ENCODE data around the gene DLX4. TPM values are rescaled to one million over a fixed set of nuclear protein-coding genes. Genes with fewer than 3 reads are reported as not detected.

DLX4 gene
- total and polyA plus RNA-seq, 7 experiments from 2014 or later = 0.34 to 1.6 (median 0.74) TPM; not detected in 2

GRCh38 chr17:49987290-49987585 is 18.2 kb downstream of the DLX4 start:
- Mint-ChIP-seq H3K4me3 (no peak overlapping the region), H3K4me1 (peaks cover 0 to 4% (median 0%) of the 10 kb centered on the region in 7 donors), H3K27me3 (peaks cover 39 to 73% (median 53%) of the 10 kb centered on the region in 5 donors), H3K9me3 (no peaks in the 10 kb centered on the region), H3K27ac (no peak overlapping the region), H3K36me3 (no peaks in the 10 kb centered on the region)
- Histone ChIP-seq H3K4me1 (ENCODE audit: control insufficient read depth in 2 of 2, insufficient read depth in 2 of 2, low read length in 2 of 2) (no peaks in the 10 kb centered on the region), H3K9me3 (ENCODE audit: control insufficient read depth in 2 of 3, low read length in 3 of 3) (no peaks in the 10 kb centered on the region), H3K4me3 (ENCODE audit: low read length) (no peak overlapping the region), H3K27me3 (ENCODE audit: control insufficient read depth in 2 of 2, insufficient read depth in 2 of 2, low read length in 2 of 2) (peaks cover 5 to 8% of the 10 kb centered on the region in 2 donors), H3K36me3 (ENCODE audit: control insufficient read depth in 2 of 3, insufficient read depth in 3 of 3, low read length in 3 of 3) (no peaks in the 10 kb centered on the region), H3K27ac (ENCODE audit: low read depth, low read length) (no peak overlapping the region)
- DNase-seq (no peak), ATAC-seq (no peak)
- ChIA-PET POLR2A (interaction anchor here (1.2 kb wide), 1 partner anchor 10 kb away, joined by 4 read pairs; no protein-coding TSS in a partner anchor), CTCF (interaction anchor here (3.3 kb wide), 1 partner anchor 10 kb away, joined by 14 read pairs; no protein-coding TSS in a partner anchor)
- intact Hi-C loops (cut with micrococcal nuclease) = no loop called here

DNA sequence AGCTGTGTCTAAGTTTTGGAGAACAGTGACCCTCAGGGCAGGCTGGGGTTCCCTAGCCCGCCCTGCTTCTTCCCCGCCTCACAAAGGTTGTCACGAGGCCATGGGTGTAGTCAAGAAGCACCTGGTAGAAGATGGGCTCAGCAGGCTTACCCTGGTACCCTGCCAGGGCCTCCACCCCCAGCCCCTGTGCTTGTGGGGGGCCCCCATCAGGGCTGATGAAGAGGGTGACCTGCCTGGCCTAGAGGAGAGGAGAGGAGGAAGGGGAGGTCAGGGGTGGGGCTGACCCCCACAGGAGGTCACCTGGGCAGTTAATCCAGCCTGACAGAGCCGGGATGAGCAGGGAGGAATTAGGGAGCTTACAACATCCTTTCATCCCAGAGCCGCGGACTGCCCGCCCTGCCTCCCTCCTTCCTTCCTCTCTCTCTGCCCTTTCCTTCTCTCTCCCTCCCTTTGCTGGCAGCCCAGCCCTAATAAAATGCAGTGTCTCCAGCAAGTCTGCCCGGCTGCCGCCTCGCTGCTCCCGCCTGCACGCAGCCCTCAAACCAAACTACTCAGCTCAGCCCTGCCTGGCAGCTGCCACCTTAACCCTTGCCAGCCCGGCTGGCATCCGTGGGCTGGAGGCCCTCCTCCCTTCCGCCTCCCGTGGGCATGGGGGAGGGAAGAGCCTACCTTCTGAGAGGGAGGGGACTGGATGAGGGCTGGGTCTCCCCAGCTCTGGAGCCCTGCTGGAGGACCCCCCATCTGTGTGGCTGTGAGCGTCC is 18.9 kb downstream of the DLX4 start:
- H3K36me3 Mint-ChIP-seq = no peaks in the 10 kb centered on the region
- ATAC-seq (no peak), DNase-seq (no peak)
- intact Hi-C loops (cut with micrococcal nuclease) = no loop called here
- Histone ChIP-seq H3K27me3 (ENCODE audit: control insufficient read depth in 2 of 2, insufficient read depth in 2 of 2, low read length in 2 of 2) (peaks cover 5 to 9% of the 10 kb centered on the region in 2 donors), H3K4me1 (ENCODE audit: control insufficient read depth in 2 of 2, insufficient read depth in 2 of 2, low read length in 2 of 2) (no peaks in the 10 kb centered on the region), H3K27ac (ENCODE audit: low read depth, low read length) (no peak overlapping the region), H3K36me3 (ENCODE audit: control insufficient read depth in 2 of 3, insufficient read depth in 3 of 3, low read length in 3 of 3) (no peaks in the 10 kb centered on the region), H3K9me3 (ENCODE audit: control insufficient read depth in 2 of 3, low read length in 3 of 3) (no peaks in the 10 kb centered on the region), H3K4me3 (ENCODE audit: low read length) (no peak overlapping the region)
- H3K27ac Mint-ChIP-seq = no peak overlapping the region
- POLR2A ChIA-PET = interaction anchor here (1.2 kb wide), 1 partner anchor 11 kb away, joined by 4 read pairs; no protein-coding TSS in a partner anchor
- no peak overlapping the region for H3K4me3 Mint-ChIP-seq
- CTCF ChIA-PET = interaction anchor here (0.9 to 3.3 kb wide), 2 partner anchors 10 to 173 kb away, joined by 3 to 14 read pairs; no protein-coding TSS in a partner anchor
- H3K9me3 Mint-ChIP-seq = no peaks in the 10 kb centered on the region
- H3K4me1 Mint-ChIP-seq = peaks cover 0 to 4% (median 1%) of the 10 kb centered on the region in 7 donors
- peaks cover 42 to 75% (median 55%) of the 10 kb centered on the region in 5 donors for H3K27me3 Mint-ChIP-seq

GRCh38 chr17:49989518-49989880 is 20.5 kb downstream of the DLX4 start:
- peaks cover 0 to 2% (median 0%) of the 10 kb centered on the region in 3 experiments for H3K9me3 ChIP-seq (ENCODE audit: control insufficient read depth in 2 of 3, low read length in 3 of 3)
- ATAC-seq (no peak), DNase-seq (no peak)
- Mint-ChIP-seq H3K27me3 (peaks cover 53 to 79% (median 59%) of the 10 kb centered on the region in 5 donors), H3K9me3 (peaks cover 0 to 3% (median 0%) of the 10 kb centered on the region in 11 donors), H3K36me3 (peaks cover 0 to 4% (median 0%) of the 10 kb centered on the region in 5 donors), H3K4me3 (no peak overlapping the region), H3K4me1 (peaks cover 7 to 13% (median 11%) of the 10 kb centered on the region in 7 donors), H3K27ac (no peak overlapping the region)
- peaks cover 2 to 11% of the 10 kb centered on the region in 2 donors for H3K4me1 ChIP-seq (ENCODE audit: control insufficient read depth in 2 of 2, insufficient read depth in 2 of 2, low read length in 2 of 2)
- intact Hi-C loops (cut with micrococcal nuclease) = no loop called here
- H3K27ac ChIP-seq (ENCODE audit: low read depth, low read length) = no peak overlapping the region
- ChIA-PET POLR2A (interaction anchor here (1.4 kb wide), 1 partner anchor 17 kb away, joined by 3 read pairs; no protein-coding TSS in a partner anchor), CTCF (interaction anchor here (0.7 to 3.3 kb wide), 3 partner anchors 8 to 108 kb away, joined by 3 to 14 read pairs (median 4); no protein-coding TSS in a partner anchor)
- no peaks in the 10 kb centered on the region for H3K36me3 ChIP-seq (ENCODE audit: control insufficient read depth in 2 of 3, insufficient read depth in 3 of 3, low read length in 3 of 3)
- H3K27me3 ChIP-seq (ENCODE audit: control insufficient read depth in 2 of 2, insufficient read depth in 2 of 2, low read length in 2 of 2) = peaks cover 18 to 19% of the 10 kb centered on the region in 2 donors
- H3K4me3 ChIP-seq (ENCODE audit: low read length) = no peak overlapping the region

GRCh38 chr17:49990331-49990730 is 21.3 kb downstream of the DLX4 start:
- no peak overlapping the region for H3K27ac ChIP-seq (ENCODE audit: low read depth, low read length)
- H3K4me3 ChIP-seq (ENCODE audit: low read length) = no peak overlapping the region
- peaks cover 8 to 19% of the 10 kb centered on the region in 2 donors for H3K4me1 ChIP-seq (ENCODE audit: control insufficient read depth in 2 of 2, insufficient read depth in 2 of 2, low read length in 2 of 2)
- Mint-ChIP-seq H3K36me3 (peaks cover 0 to 4% (median 0%) of the 10 kb centered on the region in 5 donors), H3K27me3 (peaks cover 57 to 81% (median 61%) of the 10 kb centered on the region in 5 donors), H3K9me3 (peaks cover 0 to 7% (median 0%) of the 10 kb centered on the region in 11 donors), H3K27ac (no peak overlapping the region), H3K4me1 (peaks cover 12 to 21% (median 18%) of the 10 kb centered on the region in 7 donors), H3K4me3 (no peak overlapping the region)
- DNase-seq (peak in 1 of 9 donors; percentile 12), ATAC-seq (no peak)
- intact Hi-C loops (cut with micrococcal nuclease) = no loop called here
- H3K9me3 ChIP-seq (ENCODE audit: control insufficient read depth in 2 of 3, low read length in 3 of 3) = peaks cover 0 to 6% (median 0%) of the 10 kb centered on the region in 3 experiments
- ChIA-PET POLR2A (no interaction called here), CTCF (interaction anchor here (0.6 to 1.1 kb wide), 5 partner anchors 38 to 435 kb away, joined by 3 to 4 read pairs (median 3); no protein-coding TSS in a partner anchor)
- no peaks in the 10 kb centered on the region for H3K36me3 ChIP-seq (ENCODE audit: control insufficient read depth in 2 of 3, insufficient read depth in 3 of 3, low read length in 3 of 3)
- peaks cover 23 to 26% of the 10 kb centered on the region in 2 donors for H3K27me3 ChIP-seq (ENCODE audit: control insufficient read depth in 2 of 2, insufficient read depth in 2 of 2, low read length in 2 of 2)

GRCh38 chr17:49990921-49991320 is 21.9 kb downstream of the DLX4 start:
- Histone ChIP-seq H3K9me3 (ENCODE audit: control insufficient read depth in 2 of 3, low read length in 3 of 3) (peaks cover 0 to 6% (median 0%) of the 10 kb centered on the region in 3 experiments), H3K36me3 (ENCODE audit: control insufficient read depth in 2 of 3, insufficient read depth in 3 of 3, low read length in 3 of 3) (no peaks in the 10 kb centered on the region), H3K4me1 (ENCODE audit: control insufficient read depth in 2 of 2, insufficient read depth in 2 of 2, low read length in 2 of 2) (peaks cover 8 to 21% of the 10 kb centered on the region in 2 donors), H3K27me3 (ENCODE audit: control insufficient read depth in 2 of 2, insufficient read depth in 2 of 2, low read length in 2 of 2) (peaks cover 25 to 30% of the 10 kb centered on the region in 2 donors), H3K4me3 (ENCODE audit: low read length) (no peak overlapping the region), H3K27ac (ENCODE audit: low read depth, low read length) (no peak overlapping the region)
- DNase-seq (no peak), ATAC-seq (no peak)
- Mint-ChIP-seq H3K4me1 (peaks cover 12 to 24% (median 22%) of the 10 kb centered on the region in 7 donors), H3K27me3 (peaks cover 62 to 85% (median 67%) of the 10 kb centered on the region in 5 donors), H3K9me3 (peaks cover 0 to 7% (median 0%) of the 10 kb centered on the region in 11 donors), H3K4me3 (no peak overlapping the region), H3K27ac (no peak overlapping the region), H3K36me3 (peaks cover 0 to 6% (median 0%) of the 10 kb centered on the region in 5 donors)
- ChIA-PET POLR2A (no interaction called here), CTCF (interaction anchor here (0.6 to 1.1 kb wide), 3 partner anchors 40 to 129 kb away, joined by 3 to 4 read pairs (median 3); no protein-coding TSS in a partner anchor)
- intact Hi-C loops (cut with micrococcal nuclease) = no loop called here

DNA sequence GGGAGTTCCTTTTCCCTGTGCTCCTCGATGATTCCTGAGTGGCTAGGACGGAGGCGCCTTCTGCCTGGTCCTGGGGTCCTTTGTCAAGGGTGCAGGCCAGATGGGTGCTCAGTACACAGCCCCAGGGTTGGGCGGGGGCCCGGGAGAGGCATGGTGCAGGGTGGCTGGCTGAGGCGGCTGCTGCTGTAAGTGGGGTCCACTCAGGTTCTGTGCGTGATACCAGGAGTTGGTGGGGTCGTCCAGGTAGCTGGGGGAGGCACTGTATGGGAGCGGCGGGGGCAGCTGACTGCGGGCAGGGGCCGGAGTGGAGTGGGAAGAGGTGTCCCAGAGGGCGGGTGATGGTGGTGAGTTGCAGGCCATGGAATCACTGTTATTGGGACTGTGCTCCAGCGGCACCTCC is 22.4 kb downstream of the DLX4 start:
- CTCF ChIA-PET = interaction anchor here (0.6 kb wide), 1 partner anchor 113 kb away, joined by 3 read pairs; no protein-coding TSS in a partner anchor
- intact Hi-C loops (cut with micrococcal nuclease) = no loop called here

More for the DNA sequence above, 22.4 kb downstream of the DLX4 start:
- H3K4me3 Mint-ChIP-seq = no peak overlapping the region
- H3K36me3 ChIP-seq (ENCODE audit: control insufficient read depth in 2 of 3, insufficient read depth in 3 of 3, low read length in 3 of 3) = no peaks in the 10 kb centered on the region
- peaks cover 0 to 6% (median 0%) of the 10 kb centered on the region in 5 donors for H3K36me3 Mint-ChIP-seq
- H3K4me3 ChIP-seq (ENCODE audit: low read length) = no peak overlapping the region
- H3K9me3 ChIP-seq (ENCODE audit: control insufficient read depth in 2 of 3, low read length in 3 of 3) = peaks cover 0 to 6% (median 0%) of the 10 kb centered on the region in 3 experiments
- peaks cover 12 to 29% (median 26%) of the 10 kb centered on the region in 7 donors for H3K4me1 Mint-ChIP-seq
- no peak overlapping the region for H3K27ac Mint-ChIP-seq
- peaks cover 67 to 85% (median 70%) of the 10 kb centered on the region in 5 donors for H3K27me3 Mint-ChIP-seq
- peaks cover 8 to 23% of the 10 kb centered on the region in 2 donors for H3K4me1 ChIP-seq (ENCODE audit: control insufficient read depth in 2 of 2, insufficient read depth in 2 of 2, low read length in 2 of 2)
- peaks cover 0 to 7% (median 0%) of the 10 kb centered on the region in 11 donors for H3K9me3 Mint-ChIP-seq
- POLR2A ChIA-PET = no interaction called here
- ATAC-seq (no peak), DNase-seq (no peak)
- H3K27me3 ChIP-seq (ENCODE audit: control insufficient read depth in 2 of 2, insufficient read depth in 2 of 2, low read length in 2 of 2) = peaks cover 30 to 32% of the 10 kb centered on the region in 2 donors
- H3K27ac ChIP-seq (ENCODE audit: low read depth, low read length) = no peak overlapping the region

Data from naive thymus-derived CD4-positive, alpha-beta T cell (primary cell).